Activated CD8-positive, alpha-beta memory T cell treated with anti-CD3 and anti-CD28 coated beads, Interleukin-2, amount 10 ng/mL, durations not matched to agents 7 days and 5 days (primary cell): ENCODE data around the gene RBM45. TPM values are rescaled to one million over a fixed set of nuclear protein-coding genes. Genes with fewer than 3 reads are reported as not detected.

Experiments used
- ATAC-seq: fragments of 150-1000 bp; cut with Tn5 transposase; one replicate; pipeline ENCODE4 v1.10.0; 2021; ENCODE audit warnings: moderate library complexity
- CTCF ChIA-PET: fragments of 350-600 bp; sonication (Branson Sonifier 250); formaldehyde crosslinking; loops from one replicate; lab custom pipeline; 2021; ENCODE audit warnings: antibody characterized with exemption; lab: Charles Lee
- DNase-seq: peaks from one replicate; pipeline ENCODE4 v3.0.0-alpha.2; 2020
- H3K27ac Mint-ChIP-seq: one replicate; pipeline ENCODE4 v1.8.0; 2021; ENCODE audit warnings: mild to moderate bottlenecking, mixed read lengths
- H3K27me3 Mint-ChIP-seq: one replicate; pipeline ENCODE4 v1.8.0; 2021; ENCODE audit warnings: mixed read lengths
- H3K36me3 Mint-ChIP-seq: one replicate; pipeline ENCODE4 v1.8.0; 2021; ENCODE audit warnings: mild to moderate bottlenecking, mixed read lengths
- H3K4me1 Mint-ChIP-seq: one replicate; pipeline ENCODE4 v1.8.0; 2021; ENCODE audit warnings: mixed read lengths
- H3K4me3 Mint-ChIP-seq: one replicate; pipeline ENCODE4 v1.8.0; 2021; ENCODE audit warnings: mild to moderate bottlenecking, moderate library complexity, mixed read lengths
- H3K9me3 Mint-ChIP-seq: one replicate; pipeline ENCODE4 v1.8.0; 2022; ENCODE audit warnings: low read depth, mixed read lengths
- total RNA-seq, 2 experiments: library from RNA; stranded (reverse); gene quantifications; one replicate each; pipeline ENCODE4 v1.2.3, GENCODE V29; 2021

RBM45 gene
- total RNA-seq, 2 experiments from 2014 or later: 15.8 to 16.6 TPM

DNA sequence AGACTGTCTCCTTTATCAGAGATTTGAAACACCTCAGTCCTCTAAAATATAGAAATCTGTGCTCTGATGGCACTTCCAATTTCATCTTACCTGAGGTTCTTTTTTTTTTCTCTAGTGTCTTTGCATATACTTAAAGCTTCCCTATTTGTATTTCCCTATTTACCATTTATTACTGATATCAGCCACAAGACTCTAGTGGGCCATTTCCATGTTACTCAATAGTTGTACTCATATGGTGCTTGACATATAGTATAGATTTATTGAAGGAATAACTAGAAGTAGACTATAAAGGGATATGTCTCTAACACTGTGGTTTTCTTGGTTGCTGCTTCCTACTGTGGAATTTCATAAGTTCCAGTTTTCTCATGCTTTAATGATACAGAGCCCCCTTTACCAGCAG is 3.0 kb downstream of the RBM45 start:
- CTCF ChIA-PET: interaction anchor here (1.2 to 1.8 kb wide), 3 partner anchors 80 to 365 kb away, joined by 3 to 6 read pairs (median 3); partner anchors contain the start of gene PLEKHA3
- peak overlapping the region; percentile 92 for H3K27ac Mint-ChIP-seq
- no peak for ATAC-seq
- H3K27me3 Mint-ChIP-seq: no peaks in the 10 kb centered on the region
- no peak overlapping the region for H3K4me3 Mint-ChIP-seq
- H3K9me3 Mint-ChIP-seq: no peaks in the 10 kb centered on the region
- H3K4me1 Mint-ChIP-seq: peaks cover 32% of the 10 kb centered on the region
- DNase-seq: no peak
- H3K36me3 Mint-ChIP-seq: peaks cover 5% of the 10 kb centered on the region

GRCh38 chr2:178117725-178118124 is 5.5 kb downstream of the RBM45 start:
- DNase-seq (no peak), ATAC-seq (no peak)
- H3K27me3 Mint-ChIP-seq: no peaks in the 10 kb centered on the region
- no peaks in the 10 kb centered on the region for H3K9me3 Mint-ChIP-seq
- H3K4me3 Mint-ChIP-seq: no peak overlapping the region
- peaks cover 12% of the 10 kb centered on the region for H3K36me3 Mint-ChIP-seq
- H3K4me1 Mint-ChIP-seq: peaks cover 31% of the 10 kb centered on the region
- CTCF ChIA-PET: interaction anchor here (1.2 to 1.5 kb wide), 2 partner anchors 14 to 276 kb away, joined by 3 read pairs; no protein-coding TSS in a partner anchor
- no peak overlapping the region for H3K27ac Mint-ChIP-seq

DNA sequence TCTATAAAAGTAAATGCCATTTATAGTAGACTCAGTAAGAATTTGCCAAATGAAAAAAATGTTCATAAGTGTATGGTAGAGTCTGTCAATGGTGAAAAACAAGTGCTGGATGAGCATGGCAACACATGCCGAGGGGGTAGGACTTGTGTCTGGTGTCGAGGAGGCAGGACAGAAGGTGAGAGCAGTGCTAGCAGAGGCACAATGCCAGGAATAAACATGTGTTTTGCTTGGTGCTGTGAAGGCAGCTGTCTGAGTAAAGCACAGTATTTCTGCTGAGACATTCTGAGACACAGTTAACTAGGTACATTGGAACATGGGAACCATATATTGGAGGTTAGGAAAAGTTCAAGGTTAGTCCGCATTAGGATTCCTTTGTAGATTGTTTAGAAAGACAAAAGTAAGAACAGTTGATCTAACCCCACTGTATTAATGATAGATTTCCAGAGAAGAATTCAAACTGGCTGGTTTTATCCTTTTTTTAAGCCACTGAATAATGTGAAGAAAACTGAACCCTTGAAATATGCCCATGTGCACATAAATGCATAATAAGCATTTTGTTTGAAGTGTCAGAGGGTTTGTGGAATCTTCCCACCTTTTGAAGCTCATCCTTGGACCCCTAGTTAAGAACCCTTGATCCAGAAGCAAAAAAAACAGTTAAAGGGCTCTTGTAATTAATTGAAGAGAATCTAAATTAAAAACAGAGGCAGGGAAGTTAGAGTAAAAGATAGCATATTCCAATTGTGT is 7.1 kb downstream of the RBM45 start:
- peaks cover 23% of the 10 kb centered on the region for H3K36me3 Mint-ChIP-seq
- CTCF ChIA-PET: no interaction called here

GRCh38 chr2:178123163-178123562 is 10.9 kb downstream of the RBM45 start:
- H3K4me3 Mint-ChIP-seq: no peak overlapping the region
- peaks cover 34% of the 10 kb centered on the region for H3K36me3 Mint-ChIP-seq
- no peaks in the 10 kb centered on the region for H3K27me3 Mint-ChIP-seq
- CTCF ChIA-PET: interaction anchor here (1.7 to 3.5 kb wide), 2 partner anchors 9 to 11 kb away, joined by 5 to 17 read pairs; partner anchors contain the start of gene RBM45
- H3K9me3 Mint-ChIP-seq: no peaks in the 10 kb centered on the region
- H3K4me1 Mint-ChIP-seq: peaks cover 2% of the 10 kb centered on the region
- no peak for DNase-seq
- H3K27ac Mint-ChIP-seq: no peak overlapping the region
- ATAC-seq: no peak

More for the DNA sequence above, 7.1 kb downstream of the RBM45 start:
- H3K4me1 Mint-ChIP-seq: peaks cover 17% of the 10 kb centered on the region
- H3K9me3 Mint-ChIP-seq: no peaks in the 10 kb centered on the region
- H3K27me3 Mint-ChIP-seq: no peaks in the 10 kb centered on the region
- no peak overlapping the region for H3K4me3 Mint-ChIP-seq
- DNase-seq (no peak), ATAC-seq (no peak)
- H3K27ac Mint-ChIP-seq: no peak overlapping the region

DNA sequence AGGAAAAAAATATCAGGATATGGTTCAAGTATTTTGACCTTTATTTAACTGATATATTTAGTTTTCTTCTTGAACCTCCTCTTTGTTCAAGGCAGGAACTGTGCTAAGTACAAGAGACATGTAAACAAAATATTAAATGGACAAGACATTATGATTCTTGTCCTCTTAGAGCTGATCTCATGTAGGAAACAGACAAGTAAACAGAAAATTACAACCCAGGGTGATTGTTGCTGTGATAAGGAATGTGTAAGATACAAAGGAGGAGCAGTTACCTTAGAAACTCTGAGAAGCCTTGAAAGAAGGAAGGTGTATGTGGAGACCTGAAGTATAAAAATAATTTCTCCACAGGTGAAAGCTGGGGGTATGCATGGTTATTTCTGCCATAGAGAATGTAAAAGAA is 12.9 kb downstream of the RBM45 start:
- Mint-ChIP-seq H3K27me3 (no peaks in the 10 kb centered on the region), H3K9me3 (no peaks in the 10 kb centered on the region), H3K27ac (no peak overlapping the region), H3K4me1 (peaks cover 2% of the 10 kb centered on the region), H3K36me3 (peaks cover 34% of the 10 kb centered on the region), H3K4me3 (no peak overlapping the region)
- CTCF ChIA-PET: interaction anchor here (1.1 to 3.5 kb wide), 2 partner anchors 9 to 13 kb away, joined by 3 to 17 read pairs; partner anchors contain the start of gene RBM45
- ATAC-seq: no peak
- DNase-seq: no peak

- Mint-ChIP-seq H3K4me3 (no peak overlapping the region), H3K36me3 (peaks cover 34% of the 10 kb centered on the region), H3K9me3 (no peaks in the 10 kb centered on the region), H3K27ac (no peak overlapping the region), H3K27me3 (no peaks in the 10 kb centered on the region), H3K4me1 (peaks cover 2% of the 10 kb centered on the region)
- DNase-seq (no peak), ATAC-seq (no peak)
- CTCF ChIA-PET: interaction anchor here (1.1 to 3.5 kb wide), 2 partner anchors 8 to 14 kb away, joined by 3 to 17 read pairs; partner anchors contain the start of gene RBM45
These were observed 13.6 kb downstream of the RBM45 start for GRCh38 chr2:178125862-178126261.

- CTCF ChIA-PET: interaction anchor here (1.6 kb wide), 1 partner anchor 8 kb away, joined by 3 read pairs; no protein-coding TSS in a partner anchor
- no peak for DNase-seq
- H3K27me3 Mint-ChIP-seq: no peaks in the 10 kb centered on the region
- H3K9me3 Mint-ChIP-seq: no peaks in the 10 kb centered on the region
- peaks cover 21% of the 10 kb centered on the region for H3K36me3 Mint-ChIP-seq
- no peak overlapping the region for H3K27ac Mint-ChIP-seq
- peaks cover 2% of the 10 kb centered on the region for H3K4me1 Mint-ChIP-seq
- no peak overlapping the region for H3K4me3 Mint-ChIP-seq
- ATAC-seq: no peak
These were observed 16.8 kb downstream of the RBM45 start for GRCh38 chr2:178128836-178129630.

GRCh38 chr2:178136321-178137025 is 24.2 kb downstream of the RBM45 start:
- Mint-ChIP-seq H3K27ac (no peak overlapping the region), H3K36me3 (peaks cover 4% of the 10 kb centered on the region), H3K4me3 (no peak overlapping the region), H3K4me1 (no peaks in the 10 kb centered on the region), H3K27me3 (peaks cover 2% of the 10 kb centered on the region), H3K9me3 (no peaks in the 10 kb centered on the region)
- CTCF ChIA-PET: interaction anchor here (1.0 to 1.4 kb wide), 2 partner anchors 8 to 20 kb away, joined by 3 read pairs; no protein-coding TSS in a partner anchor
- DNase-seq (no peak), ATAC-seq (no peak)

DNA sequence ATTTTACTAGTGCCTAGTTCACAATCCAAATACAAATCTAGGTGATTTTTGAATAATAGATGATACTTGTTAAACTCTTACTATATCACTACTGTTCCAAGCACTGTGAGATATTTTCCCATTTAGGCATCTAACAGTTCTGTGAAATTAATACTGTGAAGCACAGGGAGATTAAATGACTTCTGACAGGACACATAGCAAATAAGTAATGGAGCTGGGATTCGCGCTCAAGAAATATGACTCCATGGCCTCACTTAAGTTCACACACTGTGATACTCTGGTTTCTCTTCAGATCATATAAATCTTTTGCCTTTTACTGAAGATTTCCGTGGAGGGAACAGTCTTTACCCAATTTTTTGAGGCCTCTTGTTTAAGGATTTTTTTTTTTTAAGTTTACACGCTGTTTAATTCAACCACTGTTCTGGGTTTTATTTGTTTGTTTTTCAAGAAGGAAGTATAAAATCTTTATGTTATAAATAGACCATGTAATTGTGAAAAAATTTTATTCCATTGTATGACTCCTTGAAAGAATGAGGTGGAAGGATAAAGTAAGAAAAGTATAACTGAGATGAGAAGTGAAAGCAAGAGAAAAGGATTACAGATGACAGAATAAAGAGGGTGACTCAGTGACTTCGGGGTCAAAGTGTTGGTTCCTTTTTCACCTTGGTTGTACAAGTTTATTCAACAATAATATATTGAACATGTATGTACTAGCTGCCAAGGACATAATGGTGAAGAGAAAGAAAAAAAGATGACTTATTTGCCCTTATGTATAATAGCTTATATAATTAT is 30.2 kb downstream of the RBM45 start:
- DNase-seq: no peak
- CTCF ChIA-PET: interaction anchor here (1.7 to 2.2 kb wide), 2 partner anchors 10 to 30 kb away, joined by 3 to 7 read pairs; partner anchors contain the start of gene RBM45
- Mint-ChIP-seq H3K27ac (no peak overlapping the region), H3K27me3 (peaks cover 32% of the 10 kb centered on the region), H3K36me3 (no peaks in the 10 kb centered on the region), H3K4me1 (no peaks in the 10 kb centered on the region), H3K9me3 (no peaks in the 10 kb centered on the region), H3K4me3 (no peak overlapping the region)
- ATAC-seq: no peak

DNA sequence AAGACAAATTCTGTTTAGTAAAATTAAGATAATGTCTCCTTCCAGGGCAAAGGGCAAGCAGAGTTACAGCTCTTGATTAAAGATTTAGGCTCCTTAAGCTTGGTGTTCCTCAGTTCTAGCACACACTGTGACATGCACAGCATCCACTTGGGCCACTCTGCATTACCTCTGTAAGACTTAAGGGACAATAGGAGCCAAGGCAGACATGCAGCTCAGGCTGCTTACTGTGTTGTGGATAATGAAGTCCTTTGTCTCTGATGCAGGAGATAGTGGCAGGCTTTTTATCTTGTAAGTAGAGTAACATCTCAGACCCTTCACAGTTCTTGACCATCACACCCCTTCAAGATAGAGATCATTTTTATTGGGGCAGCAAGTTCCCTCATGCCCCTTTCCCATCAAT is 31.2 kb downstream of the RBM45 start:
- H3K9me3 Mint-ChIP-seq: no peaks in the 10 kb centered on the region
- H3K27me3 Mint-ChIP-seq: peaks cover 36% of the 10 kb centered on the region
- CTCF ChIA-PET: interaction anchor here (1.7 kb wide), 1 partner anchor 31 kb away, joined by 3 read pairs; the partner anchor contains the start of gene RBM45
- H3K36me3 Mint-ChIP-seq: no peaks in the 10 kb centered on the region
- ATAC-seq (no peak), DNase-seq (no peak)
- H3K4me1 Mint-ChIP-seq: no peaks in the 10 kb centered on the region
- H3K27ac Mint-ChIP-seq: no peak overlapping the region
- no peak overlapping the region for H3K4me3 Mint-ChIP-seq

DNA sequence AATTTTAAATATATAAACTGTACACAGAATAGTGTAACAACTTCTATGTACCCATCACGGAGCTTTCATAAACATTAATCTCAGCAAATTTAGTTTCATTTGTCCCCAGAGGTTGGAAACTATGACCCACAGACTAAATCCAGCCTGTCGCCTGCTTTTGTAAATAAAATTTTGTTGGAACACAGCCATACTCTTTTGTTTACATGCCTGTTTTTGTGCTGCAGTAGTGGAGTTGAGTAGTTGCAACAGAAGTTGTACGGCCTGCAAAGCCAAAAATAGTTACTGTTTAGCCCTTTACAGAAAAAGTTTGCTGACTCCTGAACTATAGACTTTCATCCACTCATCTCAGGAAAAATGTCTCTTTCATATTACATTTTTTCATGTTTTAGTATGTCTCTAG is 39.8 kb downstream of the RBM45 start:
- no peak for ATAC-seq
- Mint-ChIP-seq H3K4me1 (no peaks in the 10 kb centered on the region), H3K4me3 (no peak overlapping the region), H3K9me3 (no peaks in the 10 kb centered on the region), H3K27me3 (peaks cover 9% of the 10 kb centered on the region), H3K36me3 (no peaks in the 10 kb centered on the region), H3K27ac (no peak overlapping the region)
- CTCF ChIA-PET: interaction anchor here (1.4 to 1.6 kb wide), 2 partner anchors 32 to 40 kb away, joined by 3 to 4 read pairs; partner anchors contain the start of gene RBM45
- no peak for DNase-seq

DNA sequence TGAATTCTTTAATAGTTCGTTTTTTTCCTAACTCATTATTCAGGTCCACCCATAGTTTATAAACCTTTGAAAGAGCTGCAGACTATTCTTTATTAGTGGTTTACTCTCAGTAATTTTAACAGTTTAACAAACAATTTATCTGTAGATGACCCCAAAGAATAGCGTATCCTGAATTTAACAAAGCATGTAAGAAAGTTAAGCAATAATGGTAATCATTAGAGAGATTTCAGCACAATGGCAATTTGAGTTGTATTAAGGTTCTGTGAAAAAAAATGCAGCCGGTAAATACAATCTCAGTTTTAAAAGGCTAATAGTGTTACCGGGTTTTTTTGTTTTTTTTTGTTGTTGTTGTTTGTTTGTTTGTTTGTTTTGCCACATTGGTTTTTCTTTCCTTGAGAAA is 40.3 kb downstream of the RBM45 start:
- no peak for DNase-seq
- Mint-ChIP-seq H3K4me1 (no peaks in the 10 kb centered on the region), H3K4me3 (no peak overlapping the region), H3K9me3 (no peaks in the 10 kb centered on the region), H3K36me3 (no peaks in the 10 kb centered on the region), H3K27me3 (peaks cover 9% of the 10 kb centered on the region), H3K27ac (no peak overlapping the region)
- CTCF ChIA-PET: interaction anchor here (1.4 to 1.6 kb wide), 2 partner anchors 31 to 41 kb away, joined by 3 to 4 read pairs; partner anchors contain the start of gene RBM45
- ATAC-seq: no peak
